HG03108 (cell line): ENCODE measurements around the gene ADK.
"Not testable (repeated sequence)": the region's sequence is repeated elsewhere in the genome, so short reads cannot be mapped to it uniquely, and the experiment has no call there.

ENCODE experiments used
- ATAC-seq: cut with Tn5 transposase; IDR thresholded peaks from one replicate; pipeline ENCODE4 v1.9.1; 2021; ENCODE audit warnings: moderate library complexity; ENCODE audit not compliant: unreplicated experiment

ADK gene

DNA sequence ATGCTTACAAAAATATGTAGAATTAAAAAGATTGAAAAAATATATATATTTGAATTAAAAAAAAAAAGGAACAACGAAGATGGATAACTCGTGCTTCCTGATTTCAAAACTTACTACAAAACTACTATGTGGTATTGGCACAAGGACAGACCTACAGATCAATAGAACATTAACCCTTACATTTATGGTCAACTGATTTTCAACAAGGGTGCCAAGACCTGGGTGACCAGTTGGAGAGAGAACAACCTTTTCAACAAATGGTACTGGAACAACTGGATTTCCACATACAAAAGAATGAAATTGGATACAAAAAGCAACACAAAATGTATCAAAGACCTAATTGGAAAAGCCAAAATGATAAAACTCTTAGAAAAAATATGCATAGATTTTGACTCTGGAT lies 10.5 kb upstream of the ADK start:
- ATAC-seq = no peak

DNA sequence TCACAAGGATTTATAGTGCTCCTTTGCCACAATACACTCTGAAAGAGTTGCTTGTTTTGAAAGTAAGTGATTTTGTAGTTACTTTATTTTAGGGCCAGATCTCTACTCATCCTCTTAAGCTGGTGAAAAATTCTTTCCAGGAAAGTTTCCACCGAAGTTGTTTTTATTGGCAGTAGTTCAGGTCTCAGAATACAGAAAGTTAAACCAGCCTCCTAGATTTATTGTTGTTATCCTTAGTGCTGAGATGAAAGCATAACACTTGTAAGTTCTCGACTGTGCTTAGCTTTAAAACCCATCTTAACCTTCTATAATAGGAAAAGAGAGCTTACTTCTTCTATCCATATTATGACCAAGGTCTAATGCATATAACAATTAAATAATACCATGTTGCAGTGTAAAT lies 5.9 kb upstream of the ADK start:
- ATAC-seq = no peak

- not testable (repeated sequence) for ATAC-seq
Observed at GRCh38 chr10:74146980-74147379, 4.0 kb upstream of the ADK start.

- peak; percentile 30 for ATAC-seq
Observed at GRCh38 chr10:74150204-74150989, 624 bp upstream of the ADK start, which contains the start of gene AP3M1. Gene AP3M1 (minus strand): TSS chr10:74150828. CDS start chr10:74138379, 12,449 bp downstream.

DNA sequence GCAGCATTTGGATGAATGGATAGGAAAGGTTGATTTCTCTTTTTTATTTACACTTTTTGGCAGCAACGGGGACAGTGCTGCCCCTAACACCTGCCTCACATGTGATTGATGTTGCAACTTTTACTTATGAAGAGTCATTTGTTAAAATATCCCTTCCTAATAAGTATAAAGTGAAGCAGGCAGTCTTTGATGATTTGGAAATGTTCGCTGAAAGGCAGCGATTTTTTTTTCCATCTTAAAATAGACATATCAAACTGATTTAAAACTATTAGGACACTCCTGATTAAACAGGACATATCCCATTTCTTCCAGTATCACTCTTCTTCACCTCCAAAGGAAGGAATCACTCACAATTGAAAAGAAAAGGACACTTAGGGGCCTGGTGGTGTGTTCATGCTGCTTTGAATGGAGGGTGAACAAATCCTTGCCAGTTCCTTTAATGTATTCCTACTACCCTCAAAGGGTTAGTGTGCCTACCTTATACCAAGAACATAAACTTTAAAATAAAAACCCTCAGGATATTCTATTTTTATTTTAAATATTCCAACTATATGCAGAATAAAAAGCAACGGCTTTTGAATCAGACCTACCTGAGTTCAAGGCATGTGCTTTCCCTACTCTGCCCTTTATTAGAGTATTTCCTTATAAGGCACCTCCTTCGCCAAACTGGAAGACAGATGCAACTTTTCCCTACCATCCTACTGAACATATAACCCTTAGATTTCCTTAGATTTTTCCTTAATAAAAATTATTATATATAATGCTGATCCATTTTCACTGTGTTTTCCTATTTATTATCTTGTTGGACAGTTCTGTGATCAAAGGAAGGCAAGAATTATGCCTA lies 1.1 kb downstream of the ADK start:
- no peak for ATAC-seq

DNA sequence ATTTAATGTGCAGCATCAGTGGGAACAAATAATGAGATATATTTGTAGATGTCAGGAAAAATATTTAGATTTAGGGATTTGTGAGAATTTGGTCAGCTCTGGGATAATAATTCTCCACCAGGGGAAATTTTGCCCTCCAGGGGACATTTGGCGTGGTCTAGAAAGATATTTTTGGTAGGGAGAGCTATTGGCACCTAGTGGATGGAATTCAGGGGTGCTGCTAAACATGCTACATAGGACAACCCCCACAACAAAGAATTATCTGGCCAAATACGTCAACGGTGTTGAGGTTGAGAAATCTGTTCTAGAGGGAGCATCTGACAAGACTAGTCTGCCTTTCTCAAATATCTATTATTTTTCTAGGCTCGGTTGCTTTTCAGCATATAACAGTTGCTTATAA lies 2.1 kb downstream of the ADK start:
- no peak for ATAC-seq

DNA sequence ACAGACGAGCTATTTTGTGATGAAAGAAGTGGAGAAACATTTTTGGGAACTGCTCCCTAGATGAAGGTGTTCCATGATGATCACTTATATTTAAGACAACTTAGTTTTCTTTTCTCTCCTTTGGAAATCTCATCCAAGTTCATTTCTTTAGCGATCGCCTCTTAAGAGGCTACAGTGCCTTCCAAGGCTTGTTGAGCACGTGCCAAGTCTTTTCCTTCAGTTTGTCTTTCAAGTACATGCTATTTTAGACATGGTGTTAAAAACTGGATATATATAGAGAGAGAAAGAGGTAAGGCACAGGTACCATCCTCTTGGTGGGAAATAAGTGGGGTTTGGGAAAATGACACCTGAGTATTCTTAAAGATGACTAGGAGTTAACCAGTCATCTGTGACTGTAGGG lies 2.7 kb downstream of the ADK start:
- ATAC-seq = no peak

GRCh38 chr10:74156919-74157289 lies 5.9 kb downstream of the ADK start:
- ATAC-seq = peak; percentile 47

DNA sequence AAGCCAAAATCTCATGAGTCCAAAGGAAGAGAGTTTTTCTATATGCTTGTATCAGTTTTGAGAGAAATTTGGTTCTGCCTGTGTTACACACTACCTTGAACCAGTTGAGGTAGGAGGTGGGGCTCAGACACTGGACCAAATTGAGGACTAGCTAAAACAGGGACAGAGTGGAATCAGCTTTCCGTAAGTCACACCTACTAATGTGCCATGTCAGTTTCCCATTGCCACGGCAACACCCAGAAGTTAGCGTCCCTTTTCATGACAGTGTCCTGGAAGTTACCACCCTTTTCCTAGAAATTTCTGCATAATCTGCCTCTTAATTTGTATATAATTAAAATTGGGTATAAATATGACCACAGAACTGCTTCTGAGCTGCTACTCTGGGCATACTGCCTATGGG lies 9.0 kb downstream of the ADK start:
- ATAC-seq = no peak

DNA sequence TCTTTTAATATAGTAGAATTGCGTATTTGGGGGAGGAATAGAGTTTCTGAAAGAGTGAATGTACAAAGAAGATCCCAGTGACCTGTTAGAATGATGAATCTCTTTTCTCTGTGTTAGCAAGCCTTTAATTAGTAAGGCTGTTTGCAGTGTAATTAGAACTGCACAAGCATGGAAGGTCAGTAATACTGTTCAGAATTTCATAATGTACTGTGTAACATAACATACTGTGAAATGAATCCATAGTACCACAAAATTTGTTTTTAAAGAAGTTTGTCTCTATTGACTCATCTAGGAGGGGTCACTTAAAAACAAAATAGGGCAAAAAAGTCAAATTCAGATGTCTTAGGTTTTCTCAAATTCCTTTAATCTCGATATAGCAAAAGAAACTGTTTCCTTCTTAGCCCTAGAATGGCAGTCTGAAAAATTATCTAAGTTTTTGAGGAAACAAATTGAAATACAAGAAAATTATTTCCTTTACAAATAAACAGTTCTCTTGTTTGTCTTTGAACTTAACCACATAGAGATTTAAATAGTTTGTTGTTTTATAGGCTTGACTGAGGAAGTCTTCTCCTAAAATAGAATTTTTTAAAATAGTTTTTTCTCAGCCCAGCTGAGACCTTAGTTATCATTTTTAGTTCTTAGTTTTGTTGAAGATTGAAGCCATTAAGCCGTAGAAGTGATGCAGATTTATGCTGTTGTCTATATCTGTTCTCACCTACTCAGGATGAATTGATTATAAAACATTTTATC lies 12.5 kb downstream of the ADK start:
- no peak for ATAC-seq

GRCh38 chr10:74164716-74165529 lies 13.9 kb downstream of the ADK start:
- no peak for ATAC-seq

GRCh38 chr10:74165530-74165901 lies 14.5 kb downstream of the ADK start:
- no peak for ATAC-seq

DNA sequence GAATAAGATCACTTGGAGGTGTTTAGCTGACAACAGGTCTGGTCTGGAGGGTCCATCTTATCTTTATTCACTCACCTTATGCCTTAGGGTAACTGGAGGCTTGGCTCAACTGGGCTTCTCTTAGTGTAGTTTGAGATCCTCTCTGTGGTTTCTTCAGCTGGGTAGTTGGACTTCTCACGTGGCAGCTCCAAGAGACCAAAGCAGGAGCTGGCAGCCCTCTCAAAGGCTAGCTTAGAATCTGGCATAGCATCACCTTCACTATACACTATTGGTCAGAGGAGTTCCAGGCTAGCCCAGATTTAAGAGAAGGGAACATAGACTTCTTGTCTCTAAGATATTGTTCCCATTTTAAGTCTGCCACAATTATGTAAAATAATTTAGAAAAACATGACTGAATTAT lies 16.4 kb downstream of the ADK start:
- ATAC-seq = no peak

- no peak for ATAC-seq
Observed at GRCh38 chr10:74171625-74172024, 20.6 kb downstream of the ADK start.

DNA sequence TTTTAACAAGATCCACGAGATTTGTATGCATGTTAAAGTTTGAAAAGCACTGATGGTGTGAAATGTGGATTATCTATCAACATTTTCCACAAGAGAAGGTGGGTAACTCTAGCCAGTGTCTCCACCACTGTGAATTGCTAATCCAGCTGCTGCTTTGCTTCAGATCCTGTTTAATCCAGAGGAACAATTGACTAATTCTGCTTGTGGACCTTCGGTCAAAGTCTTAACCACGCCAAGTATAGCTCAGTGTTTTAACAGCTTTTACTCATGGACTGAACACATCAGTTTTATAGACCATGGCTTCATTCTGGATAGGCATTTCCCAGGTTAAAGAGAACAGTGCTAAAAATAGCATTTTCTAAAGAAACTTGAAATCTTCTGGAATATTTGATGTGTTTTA lies 23.5 kb downstream of the ADK start:
- no peak for ATAC-seq

DNA sequence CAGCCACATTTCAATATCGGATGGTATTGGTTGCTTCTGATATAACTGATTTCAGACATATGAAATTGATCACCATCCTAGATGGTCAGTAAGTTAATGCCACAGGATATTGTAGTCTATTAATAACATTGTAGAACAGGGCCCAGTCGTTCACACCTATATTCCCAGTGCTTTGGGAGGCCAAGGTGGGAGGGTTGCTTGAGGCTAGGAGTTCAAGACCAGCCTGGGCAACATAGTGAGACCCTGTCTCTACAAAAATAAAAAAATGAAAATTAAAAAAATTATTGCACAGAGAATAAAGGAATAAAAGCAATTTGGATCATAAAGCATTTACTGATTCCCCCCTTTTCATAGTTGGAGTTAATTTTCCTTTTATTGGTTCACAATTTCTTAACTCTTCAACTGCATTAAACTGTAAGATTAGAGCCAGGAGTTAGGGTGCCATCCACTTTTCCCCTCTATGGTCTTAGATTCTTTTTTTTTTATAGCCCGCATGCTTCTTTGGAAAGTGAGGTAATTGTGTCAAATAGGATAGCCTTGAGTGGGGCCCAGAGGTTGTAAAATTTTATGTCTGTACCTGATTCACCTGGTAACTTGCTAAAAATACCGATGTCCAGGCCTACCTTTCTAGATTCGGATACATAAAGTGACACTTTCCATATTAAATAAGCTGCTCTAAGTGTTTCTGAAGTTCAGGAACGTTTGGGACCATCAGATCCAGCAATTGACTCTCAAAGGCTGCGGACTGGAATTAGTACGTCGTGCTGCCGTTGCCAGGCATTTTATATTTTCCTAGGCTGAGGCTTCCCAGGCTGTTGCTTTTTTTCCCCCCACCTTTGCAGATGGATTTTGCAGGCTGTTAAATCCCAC lies 24.7 kb downstream of the ADK start:
- no peak for ATAC-seq

- ATAC-seq = peak; percentile 83
Observed at GRCh38 chr10:74176380-74177139, 25.5 kb downstream of the ADK start.

DNA sequence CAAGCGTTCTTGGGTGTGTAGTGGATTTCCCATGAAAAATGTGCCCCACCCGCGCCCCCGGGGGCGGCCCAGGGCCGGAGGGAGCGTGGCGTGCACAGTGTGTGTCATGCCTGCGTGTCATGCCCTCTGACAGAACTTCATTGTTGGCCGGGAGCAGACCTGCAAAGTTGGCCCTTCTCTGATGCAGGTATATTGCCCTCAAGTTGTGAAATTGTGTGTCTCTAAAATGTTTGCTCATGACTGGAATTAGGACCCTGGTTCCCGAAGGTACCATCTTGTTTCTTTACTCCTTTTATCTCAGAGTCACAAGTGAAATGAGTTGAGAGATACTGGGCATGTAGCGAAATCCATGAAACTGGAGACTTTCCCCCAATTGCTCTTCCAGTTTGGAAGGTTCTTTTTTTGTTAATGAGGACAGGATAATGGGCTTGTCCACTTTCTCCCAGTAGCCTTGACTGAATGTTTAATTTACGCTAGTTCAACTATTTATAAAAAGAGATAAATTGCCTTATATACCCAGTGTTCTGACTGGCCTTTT lies 26.2 kb downstream of the ADK start:
- ATAC-seq = no peak
